NCI-H2227 treated with DMSO at 0.1 percent for 48 hours (cell line): Measurements from ENCODE around the gene B4GALNT2.
"Not testable (repeated sequence)": the region's sequence is repeated elsewhere in the genome, so short reads cannot be mapped to it uniquely, and the experiment has no call there.

Source experiments
- DNase-seq: peaks from one replicate; lab custom pipeline; 2025; lab: John Stamatoyannopoulos, UW

The B4GALNT2 gene

GRCh38 chr17:49183341-49183740 is 50.8 kb downstream of the B4GALNT2 start:
- no peak for DNase-seq

GRCh38 chr17:49183801-49184200 is 51.2 kb downstream of the B4GALNT2 start:
- no peak for DNase-seq

GRCh38 chr17:49184522-49184921 is 52.0 kb downstream of the B4GALNT2 start:
- not testable (repeated sequence) for DNase-seq

DNA sequence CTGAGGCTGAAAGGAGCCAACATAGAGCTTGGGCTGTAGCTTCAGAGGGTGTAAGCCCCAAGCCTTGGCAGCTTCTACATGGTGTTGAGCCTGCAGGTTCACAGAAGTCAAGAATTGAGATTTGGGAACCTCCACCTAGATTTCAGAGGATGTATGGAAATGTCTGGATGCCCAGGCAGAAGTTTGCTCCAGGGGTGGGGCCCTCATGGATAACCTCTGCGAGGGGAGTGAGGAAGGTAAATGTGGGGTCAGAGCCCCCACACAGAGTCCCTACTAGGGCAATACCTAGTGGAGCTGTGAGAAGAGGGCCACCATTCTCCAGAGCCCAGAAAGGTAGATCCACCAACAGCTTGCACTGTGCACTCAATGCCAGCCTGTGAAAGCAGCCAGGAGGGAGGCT is 52.8 kb downstream of the B4GALNT2 start:
- DNase-seq: not testable (repeated sequence)

DNA sequence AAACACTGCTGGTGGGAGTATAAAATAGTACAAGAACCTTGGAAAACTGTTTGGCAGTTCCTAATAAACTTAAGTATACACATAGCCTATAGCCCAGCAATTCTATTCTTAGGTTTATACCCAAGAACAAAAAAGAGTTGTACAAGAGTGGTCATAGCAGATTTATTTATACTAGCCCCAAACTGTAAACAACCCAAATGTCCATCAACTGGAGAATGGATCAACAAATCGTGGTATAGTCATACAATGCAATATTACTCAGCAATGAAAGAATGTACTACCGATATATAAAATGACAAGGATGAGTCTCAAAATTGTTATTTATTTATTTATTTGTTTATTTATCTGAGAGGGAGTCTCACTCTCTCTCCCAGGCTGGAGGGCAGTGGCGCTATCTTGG is 54.7 kb downstream of the B4GALNT2 start:
- DNase-seq: no peak

- no peak for DNase-seq
Observed at GRCh38 chr17:49190932-49191331, 58.4 kb downstream of the B4GALNT2 start.

GRCh38 chr17:49191409-49191916 is 58.9 kb downstream of the B4GALNT2 start:
- DNase-seq: no peak

DNA sequence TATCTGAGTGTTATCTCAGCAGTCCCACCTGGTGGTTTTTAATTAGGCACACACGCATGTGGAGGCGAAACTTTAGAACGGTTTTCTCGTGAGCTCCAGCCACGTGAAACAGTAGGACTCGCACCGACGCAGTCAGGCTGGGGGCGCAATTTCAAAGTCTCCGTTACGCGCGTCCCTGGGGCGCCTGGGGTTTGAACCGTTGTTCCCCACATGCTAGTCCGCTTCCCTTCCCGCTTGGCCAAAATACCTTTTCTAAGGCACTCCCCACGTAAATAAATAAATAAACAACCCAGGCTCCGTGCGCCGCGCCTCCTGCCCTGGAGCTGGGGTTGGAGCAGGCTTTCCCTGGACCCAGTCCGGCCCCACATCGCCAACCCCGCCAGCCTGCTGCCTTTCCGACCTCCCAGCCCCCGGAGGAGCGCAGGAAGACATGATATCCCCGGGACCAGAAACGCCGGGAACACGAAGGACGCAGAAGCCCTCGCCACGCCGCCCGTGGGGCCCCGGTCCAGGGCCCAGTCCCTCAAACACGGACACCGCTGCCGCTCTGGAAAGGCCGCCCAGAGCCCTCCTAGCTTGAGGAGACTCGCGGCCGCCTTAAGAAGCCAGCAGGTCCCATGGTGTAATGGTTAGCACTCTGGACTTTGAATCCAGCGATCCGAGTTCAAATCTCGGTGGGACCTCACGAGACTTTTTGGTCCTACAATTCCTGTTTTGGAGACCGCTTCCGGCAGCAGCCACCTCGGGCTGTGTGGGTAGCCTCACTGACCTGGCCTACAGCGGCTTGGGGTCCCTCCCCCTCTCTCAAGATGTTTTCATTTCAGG is 59.6 kb downstream of the B4GALNT2 start:
- peak; percentile 94 for DNase-seq

DNA sequence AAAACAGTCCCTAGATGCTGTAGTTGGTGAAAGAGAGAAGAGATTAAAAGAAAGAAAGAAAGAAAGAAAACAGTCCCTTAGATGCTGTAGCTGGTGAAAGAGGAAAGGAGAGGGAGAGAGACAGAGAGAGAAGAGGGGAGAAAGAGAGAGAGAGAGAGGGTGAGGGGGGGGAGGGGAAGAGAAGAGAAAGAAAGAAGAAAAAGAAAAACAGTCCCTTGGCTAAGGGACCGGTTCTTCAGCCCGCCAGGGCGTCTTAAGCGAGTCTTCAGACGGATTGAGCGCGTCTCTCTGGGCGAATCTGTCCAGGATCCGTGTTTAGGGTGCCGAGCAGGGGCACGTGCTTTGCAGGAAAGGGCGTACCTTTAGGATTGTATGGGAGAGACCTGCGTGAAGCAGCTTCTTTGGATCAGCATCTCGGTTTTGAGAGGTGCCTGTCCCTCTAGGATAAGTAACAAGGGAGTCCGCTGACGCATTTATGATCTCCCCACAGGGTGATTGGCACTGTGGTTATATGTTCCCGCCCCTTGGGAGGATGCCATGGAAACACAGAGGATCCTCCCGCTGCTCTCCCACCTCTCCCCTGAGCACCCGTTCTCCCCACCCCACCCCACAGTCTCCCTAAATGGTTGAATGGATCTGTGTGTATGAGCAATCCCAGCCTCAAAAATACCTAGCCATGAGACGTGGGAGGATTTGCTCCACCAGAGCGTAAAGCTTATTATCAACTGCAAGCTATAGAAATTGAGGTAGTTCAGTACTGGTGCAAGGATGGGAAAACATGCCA is 61.1 kb downstream of the B4GALNT2 start:
- DNase-seq: peak; percentile 70

- no peak for DNase-seq
Observed at GRCh38 chr17:49194297-49194607, 61.7 kb downstream of the B4GALNT2 start.

- DNase-seq: no peak
Observed at GRCh38 chr17:49195751-49196150, 63.2 kb downstream of the B4GALNT2 start.

GRCh38 chr17:49196520-49196919 is 64.0 kb downstream of the B4GALNT2 start:
- no peak for DNase-seq

- no peak for DNase-seq
Observed at GRCh38 chr17:49197346-49197998, 64.9 kb downstream of the B4GALNT2 start.

GRCh38 chr17:49198211-49198610 is 65.6 kb downstream of the B4GALNT2 start:
- no peak for DNase-seq

DNA sequence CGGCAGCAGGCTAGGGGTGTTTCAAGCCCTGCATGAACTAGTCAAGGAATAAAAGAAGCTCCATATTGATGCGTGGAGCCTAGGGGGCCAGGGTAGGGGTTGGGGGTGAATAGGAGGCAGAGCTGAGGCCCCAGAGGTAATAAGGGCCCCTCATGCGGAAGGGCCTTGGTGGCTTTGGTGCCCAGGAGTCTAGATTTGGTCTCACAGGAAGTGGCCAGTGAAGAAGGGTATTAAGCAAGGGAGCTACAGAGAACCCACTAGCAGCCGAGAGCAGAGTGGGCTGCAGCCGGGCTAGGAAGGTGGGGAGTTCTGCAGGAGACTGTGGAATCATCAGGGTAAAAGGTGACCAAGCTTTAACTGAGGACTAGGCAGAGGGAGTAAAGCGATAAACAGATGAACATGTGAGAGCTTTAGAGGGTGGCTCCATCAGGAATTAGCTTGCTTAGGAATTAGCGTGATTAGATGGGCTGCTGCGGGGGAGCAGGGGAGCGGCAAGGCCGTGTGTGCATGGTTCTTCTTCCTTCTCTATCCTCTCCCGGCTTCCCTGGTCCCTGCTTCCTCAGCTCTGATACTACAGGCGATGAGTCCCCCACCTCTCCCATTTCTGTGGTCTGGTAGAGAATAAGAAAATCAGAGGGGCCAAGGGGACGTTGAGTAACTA is 68.0 kb downstream of the B4GALNT2 start:
- no peak for DNase-seq

- no peak for DNase-seq
Observed at GRCh38 chr17:49201481-49201927, 68.9 kb downstream of the B4GALNT2 start.

GRCh38 chr17:49203796-49204195 is 71.2 kb downstream of the B4GALNT2 start:
- DNase-seq: no peak

- no peak for DNase-seq
Observed at GRCh38 chr17:49204516-49204915, 71.9 kb downstream of the B4GALNT2 start.

- no peak for DNase-seq
Observed at GRCh38 chr17:49209061-49209571, 76.5 kb downstream of the B4GALNT2 start.

DNA sequence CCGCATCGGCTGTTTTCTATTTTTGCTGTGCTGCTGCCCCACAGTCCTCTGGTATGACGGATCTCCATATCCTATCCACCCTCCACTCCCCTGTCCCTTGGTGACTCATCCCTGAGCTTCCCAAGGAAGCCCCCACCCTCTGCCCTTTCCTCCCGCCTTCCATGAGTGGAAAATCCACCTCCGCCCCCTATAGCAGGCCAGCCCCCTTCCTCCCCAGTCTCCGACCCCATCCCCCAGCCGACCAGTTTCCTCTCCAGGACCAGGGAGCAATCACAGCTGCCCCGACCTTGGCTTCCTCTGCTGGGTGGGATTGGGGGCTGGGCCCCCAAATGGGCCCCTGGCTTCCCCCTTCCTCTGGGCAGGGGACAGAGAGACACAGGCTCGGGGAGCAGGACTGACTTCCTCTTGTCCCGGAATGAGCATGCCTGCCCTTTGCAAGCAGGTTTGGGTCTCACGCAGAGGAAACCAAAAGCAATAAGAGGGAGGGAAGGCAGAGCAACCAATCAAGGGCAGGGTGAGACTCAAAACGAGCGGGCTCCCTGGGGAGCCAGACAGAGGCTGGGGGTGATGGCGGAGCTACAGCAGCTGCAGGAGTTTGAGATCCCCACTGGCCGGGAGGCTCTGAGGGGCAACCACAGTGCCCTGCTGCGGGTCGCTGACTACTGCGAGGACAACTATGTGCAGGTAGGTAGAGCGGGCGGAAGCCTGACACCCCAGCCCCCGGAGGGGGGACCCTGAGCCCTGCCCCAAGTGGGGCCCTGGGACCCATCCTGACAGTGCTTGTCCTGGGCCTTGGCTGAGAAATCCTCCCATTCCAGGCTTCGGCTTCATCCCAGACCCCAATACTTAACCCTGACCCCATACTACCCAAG is 77.8 kb downstream of the B4GALNT2 start, which contains the start of the genes ABI3 and GNGT2:
ABI3 (plus strand) TSS at position 550 of the 872 bp plus-strand sequence; CDS start at position 568, 18 bp downstream.
GNGT2 (minus strand) TSS at position 417 of the 872 bp plus-strand sequence. CDS start 3,152 bp downstream, outside the sequence.
- DNase-seq: no peak
